HFFc6 (cell line): ENCODE measurements around the gene DGKQ. TPM values are rescaled to one million over a fixed set of nuclear protein-coding genes. Genes with fewer than 3 reads are reported as not detected.

ENCODE experiments used
- DNase-seq: peaks from one replicate; pipeline ENCODE4 v3.0.0-alpha.2; 2018
- H3K27ac Mint-ChIP-seq: 2 replicates; pipeline ENCODE4 v1.8.0; 2020; ENCODE audit warnings: mild to moderate bottlenecking, mixed read lengths
- H3K27me3 Mint-ChIP-seq: 2 replicates; pipeline ENCODE4 v1.8.0; 2021; ENCODE audit warnings: mild to moderate bottlenecking, moderate library complexity, mixed read lengths; ENCODE audit not compliant: insufficient read depth
- H3K36me3 Mint-ChIP-seq: 2 replicates; pipeline ENCODE4 v1.8.0; 2021; ENCODE audit warnings: low read depth, mixed read lengths
- H3K4me1 Mint-ChIP-seq: 2 replicates; pipeline ENCODE4 v1.8.0; 2020; ENCODE audit warnings: low read depth, mixed read lengths
- H3K4me3 Mint-ChIP-seq: 2 replicates; pipeline ENCODE4 v1.8.0; 2020; ENCODE audit warnings: mild to moderate bottlenecking, moderate library complexity, mixed read lengths
- H3K9me3 Mint-ChIP-seq: 2 replicates; pipeline ENCODE4 v1.8.0; 2020; ENCODE audit warnings: mild to moderate bottlenecking, mixed read lengths
- total RNA-seq, 6 experiments: library from RNA; stranded (reverse); fragmentation: NEBNext Ultra II Directional; extraction: Animal tissue kit (Norgen Biotek cat#: 25700); gene quantifications; 2 replicates in 1 of 6; 3 replicates in 5 of 6; pipeline ENCODE4 v1.2.3, GENCODE V29; 2021
- TF ChIP-seq, protein P1 (sequence below): fragments of 200-600 bp; sonication (generic); IDR thresholded peaks from 2 replicates; pipeline ENCODE4 v1.5.0; 2021; ENCODE audit warnings: antibody characterized with exemption, mild to moderate bottlenecking

The DGKQ gene
- total RNA-seq, 6 experiments from 2014 or later: 11.3 to 14.9 (median 13.1) TPM

DNA sequence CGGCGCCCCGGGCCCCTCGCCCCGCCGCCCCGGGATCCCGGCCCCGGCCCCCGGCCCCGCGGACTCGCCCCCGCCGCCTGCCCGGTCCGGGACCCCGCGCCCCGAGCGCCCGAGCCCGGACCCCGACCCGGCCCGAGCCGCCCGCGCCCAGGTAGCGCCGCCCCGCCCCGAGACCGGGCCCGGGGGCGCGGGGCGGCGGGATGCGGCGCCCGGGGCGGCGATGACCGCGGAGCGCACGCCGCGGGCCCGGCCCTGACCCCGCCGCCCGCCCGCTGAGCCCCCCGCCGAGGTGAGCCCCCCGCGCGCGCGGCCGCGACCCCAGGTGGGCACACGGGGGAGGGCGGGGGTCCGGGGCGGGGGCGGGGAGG, 38.3 kb upstream of the DGKQ start:
- Mint-ChIP-seq H3K36me3 (no peaks in the 10 kb centered on the region), H3K4me3 (no peak overlapping the region)
- TF ChIP-seq, protein P1, sequence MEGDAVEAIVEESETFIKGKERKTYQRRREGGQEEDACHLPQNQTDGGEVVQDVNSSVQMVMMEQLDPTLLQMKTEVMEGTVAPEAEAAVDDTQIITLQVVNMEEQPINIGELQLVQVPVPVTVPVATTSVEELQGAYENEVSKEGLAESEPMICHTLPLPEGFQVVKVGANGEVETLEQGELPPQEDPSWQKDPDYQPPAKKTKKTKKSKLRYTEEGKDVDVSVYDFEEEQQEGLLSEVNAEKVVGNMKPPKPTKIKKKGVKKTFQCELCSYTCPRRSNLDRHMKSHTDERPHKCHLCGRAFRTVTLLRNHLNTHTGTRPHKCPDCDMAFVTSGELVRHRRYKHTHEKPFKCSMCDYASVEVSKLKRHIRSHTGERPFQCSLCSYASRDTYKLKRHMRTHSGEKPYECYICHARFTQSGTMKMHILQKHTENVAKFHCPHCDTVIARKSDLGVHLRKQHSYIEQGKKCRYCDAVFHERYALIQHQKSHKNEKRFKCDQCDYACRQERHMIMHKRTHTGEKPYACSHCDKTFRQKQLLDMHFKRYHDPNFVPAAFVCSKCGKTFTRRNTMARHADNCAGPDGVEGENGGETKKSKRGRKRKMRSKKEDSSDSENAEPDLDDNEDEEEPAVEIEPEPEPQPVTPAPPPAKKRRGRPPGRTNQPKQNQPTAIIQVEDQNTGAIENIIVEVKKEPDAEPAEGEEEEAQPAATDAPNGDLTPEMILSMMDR: no peak

DNA sequence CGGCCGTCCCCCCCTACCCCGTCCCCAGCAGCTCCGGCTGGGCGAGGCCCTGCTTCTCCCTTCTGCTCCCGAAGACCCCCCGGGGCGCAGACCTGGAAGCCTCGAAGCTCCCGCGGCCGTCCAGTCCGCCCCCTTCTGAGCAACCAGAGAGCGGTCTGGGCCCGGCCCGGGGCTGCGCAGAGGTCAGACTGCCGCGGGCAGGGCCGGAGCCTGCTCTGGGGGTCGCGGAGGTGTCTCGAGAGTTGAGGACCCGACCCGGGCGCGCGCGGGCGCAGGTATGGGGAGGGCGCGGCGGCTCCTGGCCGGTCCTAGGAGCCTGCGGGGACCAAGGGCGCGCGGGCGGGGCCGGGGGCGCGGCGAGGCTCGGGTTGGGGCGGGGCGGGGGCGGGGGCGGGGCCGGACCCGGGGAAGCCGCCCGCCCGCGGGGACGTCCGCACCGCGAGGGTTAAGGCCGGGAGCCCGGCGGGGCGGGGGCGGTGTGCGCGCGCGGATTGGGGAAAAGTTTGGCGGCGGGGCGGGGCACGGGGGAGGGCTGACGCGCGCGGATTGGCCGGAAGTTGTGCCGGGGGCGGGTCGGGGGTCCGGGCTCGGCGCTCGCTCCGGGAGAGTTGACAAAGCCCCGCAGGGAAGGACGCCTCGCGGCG, 37.8 kb upstream of the DGKQ start, which contains the start of gene FGFRL1:
Gene FGFRL1 (plus strand): TSS at position 605 of the 644 bp plus-strand sequence. CDS start 860 bp downstream, outside the sequence.
- DNase-seq: peak; percentile 71
- H3K4me3 Mint-ChIP-seq: peak within 1 kb of the TSS; percentile 76

More for the DNA sequence above, 38.3 kb upstream of the DGKQ start:
- no peak for DNase-seq
- H3K4me1 Mint-ChIP-seq: peaks cover 5% of the 10 kb centered on the region; the same call in 1 of the 2 replicates
- H3K27ac Mint-ChIP-seq: no peak overlapping the region
- peaks cover 13% of the 10 kb centered on the region for H3K27me3 Mint-ChIP-seq
- peaks cover 7% of the 10 kb centered on the region for H3K9me3 Mint-ChIP-seq

DNA sequence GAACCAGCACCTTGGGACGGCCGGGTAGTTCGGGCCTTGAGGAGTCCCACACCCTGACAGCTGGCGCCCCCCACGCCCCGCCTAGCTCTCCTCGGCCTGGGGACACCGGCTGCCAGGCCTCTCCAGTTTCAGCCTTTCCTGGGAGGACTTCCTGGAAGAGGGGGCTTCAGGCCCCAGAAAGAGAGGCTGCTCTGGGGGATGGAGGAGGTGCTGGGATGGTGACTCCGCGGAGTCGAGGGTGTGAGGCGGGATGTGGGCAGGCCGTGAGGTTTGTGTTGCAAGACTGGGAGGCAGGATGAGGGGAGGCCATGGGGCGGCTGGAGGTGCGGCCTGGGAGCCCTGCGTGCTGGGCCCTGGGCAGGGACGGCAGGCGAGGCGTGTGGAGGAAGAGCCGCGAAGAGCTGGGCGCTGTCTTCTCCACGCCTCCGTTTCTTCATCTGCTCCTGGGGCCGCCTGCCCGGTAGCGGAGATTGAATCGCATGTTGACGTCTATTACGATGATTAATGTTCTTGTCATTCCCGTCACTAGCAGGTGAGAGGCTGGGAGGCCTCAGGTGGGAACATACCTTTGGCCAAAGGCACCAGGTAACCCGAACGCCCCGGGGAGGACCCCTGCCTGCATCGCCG, 37.1 kb upstream of the DGKQ start:
- Mint-ChIP-seq H3K27ac (peak overlapping the region; percentile 57), H3K4me1 (peaks cover 5% of the 10 kb centered on the region; the same call in 1 of the 2 replicates), H3K36me3 (no peaks in the 10 kb centered on the region), H3K27me3 (peaks cover 18% of the 10 kb centered on the region), H3K4me3 (peak overlapping the region; percentile 76), H3K9me3 (peaks cover 8% of the 10 kb centered on the region)
- peak; percentile 72 for DNase-seq
- TF ChIP-seq, protein P1: no peak

More for the DNA sequence above, 37.8 kb upstream of the DGKQ start, which contains the start of gene FGFRL1:
- peaks cover 8% of the 10 kb centered on the region for H3K9me3 Mint-ChIP-seq
- H3K27ac Mint-ChIP-seq: peak within 1 kb of the TSS; percentile 57
- peaks cover 5% of the 10 kb centered on the region; the same call in 1 of the 2 replicates for H3K4me1 Mint-ChIP-seq
- TF ChIP-seq, protein P1: no peak
- H3K36me3 Mint-ChIP-seq: no peaks in the 10 kb centered on the region
- peaks cover 18% of the 10 kb centered on the region for H3K27me3 Mint-ChIP-seq

DNA sequence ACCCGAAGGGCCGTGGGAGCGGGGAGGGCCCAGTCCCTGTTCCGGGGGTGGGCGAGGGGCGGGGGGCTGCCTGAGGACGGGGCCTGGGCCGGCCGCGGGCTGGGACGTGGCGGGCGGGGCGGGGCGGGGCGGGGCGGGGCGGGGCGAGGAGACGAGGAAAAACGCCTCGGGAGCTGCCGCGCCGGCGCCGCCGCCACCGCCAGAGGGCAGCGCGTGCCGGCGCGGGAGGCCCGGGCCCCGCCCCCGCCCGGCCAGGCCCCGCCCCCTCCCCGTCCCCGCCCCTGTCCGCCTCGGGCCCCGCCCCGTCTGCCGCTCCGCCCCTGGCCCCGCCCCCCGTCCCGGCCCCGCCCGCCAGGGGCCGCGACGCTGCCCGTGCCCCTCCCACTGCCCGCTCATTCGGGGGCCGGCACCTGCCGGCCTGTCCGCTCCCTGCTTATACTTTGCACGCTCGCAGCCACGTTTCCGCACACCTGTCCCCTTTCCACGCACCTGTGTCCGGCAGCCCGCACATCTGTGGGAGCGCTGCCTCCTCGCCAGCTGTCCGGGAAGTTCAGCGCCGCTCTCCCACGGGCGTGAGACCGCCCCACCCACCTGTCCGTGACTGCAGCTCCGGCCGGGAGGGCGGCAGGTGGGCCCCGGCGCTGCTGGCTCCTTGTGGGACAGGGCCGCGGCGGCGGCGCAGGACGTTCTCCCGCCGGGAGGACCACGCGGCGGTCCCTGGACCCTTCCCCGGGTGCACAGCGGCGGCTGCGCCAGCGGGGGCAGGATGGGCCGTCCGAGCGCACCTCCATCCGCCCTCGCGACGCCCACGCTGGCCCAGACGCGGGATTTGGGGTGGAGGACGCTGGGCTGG, 36.4 kb upstream of the DGKQ start:
- Mint-ChIP-seq H3K4me1 (peaks cover 5% of the 10 kb centered on the region; the same call in 1 of the 2 replicates), H3K27ac (no peak overlapping the region), H3K36me3 (no peaks in the 10 kb centered on the region), H3K27me3 (peaks cover 19% of the 10 kb centered on the region), H3K9me3 (peaks cover 8% of the 10 kb centered on the region), H3K4me3 (peak overlapping the region; percentile 61)
- DNase-seq: no peak
- TF ChIP-seq, protein P1: peak; percentile 36

DNA sequence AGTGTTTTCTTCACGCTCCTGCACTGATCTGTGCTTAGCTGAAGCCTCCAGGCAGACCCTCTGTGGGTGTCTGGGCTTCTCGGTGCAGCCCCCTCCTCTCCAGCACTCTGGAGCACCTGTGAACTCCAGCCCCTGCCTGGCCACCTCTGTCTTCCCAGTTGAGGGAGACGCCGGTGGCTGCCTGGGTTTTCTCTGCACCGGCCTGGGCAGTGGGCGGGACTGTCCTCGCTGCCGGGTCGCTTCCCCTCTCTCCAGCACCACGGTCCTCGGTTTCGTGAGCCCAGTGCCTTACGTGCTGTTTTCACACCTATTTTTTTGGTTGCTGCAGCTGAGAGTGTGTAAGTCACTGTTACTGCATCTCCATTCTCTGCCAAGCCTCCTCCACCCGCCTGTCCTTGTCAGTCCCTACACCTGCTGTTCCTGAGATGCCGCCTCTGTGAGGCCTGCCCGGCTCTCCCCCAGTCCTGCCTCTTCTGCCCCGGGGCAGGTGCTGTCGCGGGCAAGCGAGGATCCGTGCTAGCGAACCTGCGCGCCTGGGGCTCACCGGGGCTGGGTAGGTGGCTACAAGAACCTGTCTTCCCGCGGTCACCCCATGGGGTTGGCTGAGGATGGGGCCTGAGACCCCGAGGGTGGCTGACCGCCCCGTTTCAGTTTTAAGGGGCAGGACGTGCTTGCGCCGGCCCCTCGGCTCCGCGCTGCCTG, 35.6 kb upstream of the DGKQ start:
- Mint-ChIP-seq H3K9me3 (peaks cover 8% of the 10 kb centered on the region), H3K4me1 (peaks cover 5% of the 10 kb centered on the region; the same call in 1 of the 2 replicates), H3K4me3 (peak overlapping the region; percentile 78), H3K27ac (no peak overlapping the region), H3K36me3 (no peaks in the 10 kb centered on the region), H3K27me3 (peaks cover 24% of the 10 kb centered on the region)
- TF ChIP-seq, protein P1: no peak
- no peak for DNase-seq
